Fibroblast of skin of right biceps (primary cell): ENCODE measurements around the gene PRAF2.
A peak's percentile ranks its signal among the peaks of the same experiment; 100 is the strongest.

Source experiments
- DNase-seq: peaks from one replicate; pipeline ENCODE4 v3.0.0-alpha.2; 2013

Gene PRAF2

DNA sequence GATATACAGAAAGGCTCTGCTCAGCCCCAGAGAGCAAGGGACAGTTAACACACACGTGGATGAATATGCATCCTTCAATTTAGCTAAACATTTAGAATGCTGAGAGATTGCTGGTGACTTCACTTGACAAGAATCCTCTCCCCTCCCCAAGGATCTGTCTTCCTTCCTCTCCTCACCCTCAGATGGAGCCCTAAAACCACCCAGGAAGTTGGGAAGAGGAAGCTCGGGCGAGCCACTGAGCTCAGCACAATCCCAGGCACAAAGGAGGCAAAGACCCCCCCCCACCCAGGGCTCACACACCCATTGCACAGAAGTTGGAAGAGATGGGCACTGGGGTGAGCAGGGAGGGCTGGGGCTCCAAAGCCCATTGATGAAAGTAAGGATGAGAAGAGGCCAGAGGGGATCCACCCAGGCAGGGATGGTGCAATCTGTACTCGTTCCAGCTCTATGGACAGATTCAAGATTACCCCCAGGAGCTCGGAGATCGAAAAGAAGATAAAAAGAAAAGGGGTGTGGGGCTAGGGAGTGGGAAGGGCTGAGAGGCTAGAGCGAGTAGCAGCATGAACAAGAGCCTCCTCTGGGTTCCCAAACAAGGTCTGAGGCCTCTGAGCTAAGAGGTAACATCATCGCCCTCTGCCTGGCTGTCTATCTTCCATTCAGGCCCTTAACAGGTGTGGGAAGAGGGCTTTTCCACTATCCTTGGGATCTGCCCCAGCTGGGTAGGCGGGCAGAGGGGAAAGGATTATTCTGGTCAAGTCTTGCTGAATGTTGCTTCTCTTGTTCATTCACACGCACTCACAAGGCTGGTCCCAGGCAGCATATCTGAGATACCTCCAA, 31.8 kb downstream of the PRAF2 start:
- peak; percentile 87 for DNase-seq

DNA sequence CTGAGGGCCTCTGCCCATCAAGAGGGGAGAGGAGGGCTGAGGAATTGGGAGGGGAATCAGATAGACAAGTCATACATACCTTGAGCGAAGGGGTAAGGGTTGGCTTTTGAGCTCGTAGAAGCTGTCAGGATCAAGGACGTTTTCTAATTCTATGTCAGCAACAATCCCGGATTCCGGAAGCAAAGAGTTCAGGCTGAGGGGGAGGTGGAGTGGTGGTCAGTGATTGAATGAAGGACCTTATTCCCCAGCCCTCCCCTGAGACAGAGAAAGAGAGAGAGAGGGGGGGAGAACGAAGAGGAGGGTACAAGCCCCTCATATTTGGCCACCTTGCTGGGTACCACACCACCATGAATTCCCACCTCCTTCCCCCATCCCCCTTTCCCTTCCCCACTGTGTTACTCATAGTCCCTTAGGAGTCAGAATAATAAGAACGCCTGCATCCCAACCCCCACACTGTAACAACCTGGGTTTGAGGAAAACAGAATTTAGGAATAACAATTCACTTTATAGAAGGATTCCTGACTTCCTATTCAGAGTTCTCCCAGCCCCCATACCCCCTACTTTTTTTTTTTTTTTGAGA, 33.3 kb downstream of the PRAF2 start:
- DNase-seq = peak; percentile 78

DNA sequence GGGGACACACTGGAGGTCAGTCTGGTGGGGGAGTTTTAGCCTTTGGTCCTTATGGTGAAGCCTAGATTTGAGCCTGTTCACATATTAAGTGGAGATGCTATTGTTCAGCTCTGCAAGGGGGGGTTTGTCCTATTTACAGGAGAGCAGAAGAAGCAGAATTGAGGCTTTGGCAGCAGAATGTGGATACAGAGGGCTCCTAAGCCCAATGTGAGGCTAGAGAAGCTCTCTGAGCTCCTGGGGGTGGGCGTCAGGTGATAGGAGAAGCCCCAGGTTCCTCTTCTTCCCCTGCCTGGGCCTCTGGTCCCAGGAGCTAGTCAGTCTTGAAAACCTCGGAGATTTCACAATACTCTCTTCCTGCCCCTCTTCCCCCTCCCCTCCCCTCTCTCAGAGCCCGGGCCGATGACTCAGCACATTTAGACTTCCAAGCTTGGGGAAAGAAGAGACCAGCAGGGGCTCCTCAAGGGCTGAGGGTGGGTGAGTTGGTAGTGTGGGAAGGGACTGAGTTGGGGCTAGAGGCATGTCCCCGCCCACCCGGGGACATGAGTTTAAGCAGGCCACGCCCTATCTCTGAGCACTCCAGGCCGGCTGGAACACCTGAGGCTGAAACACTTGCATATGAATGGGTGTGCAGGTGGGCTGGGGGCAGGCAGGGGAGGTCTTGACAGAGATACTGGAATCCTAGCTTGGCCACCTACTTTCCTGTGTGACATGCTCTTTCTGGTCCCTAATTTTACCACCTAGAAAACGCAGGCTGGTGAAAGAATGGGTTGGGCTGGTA, 34.0 kb downstream of the PRAF2 start:
- peak; percentile 97 for DNase-seq

DNA sequence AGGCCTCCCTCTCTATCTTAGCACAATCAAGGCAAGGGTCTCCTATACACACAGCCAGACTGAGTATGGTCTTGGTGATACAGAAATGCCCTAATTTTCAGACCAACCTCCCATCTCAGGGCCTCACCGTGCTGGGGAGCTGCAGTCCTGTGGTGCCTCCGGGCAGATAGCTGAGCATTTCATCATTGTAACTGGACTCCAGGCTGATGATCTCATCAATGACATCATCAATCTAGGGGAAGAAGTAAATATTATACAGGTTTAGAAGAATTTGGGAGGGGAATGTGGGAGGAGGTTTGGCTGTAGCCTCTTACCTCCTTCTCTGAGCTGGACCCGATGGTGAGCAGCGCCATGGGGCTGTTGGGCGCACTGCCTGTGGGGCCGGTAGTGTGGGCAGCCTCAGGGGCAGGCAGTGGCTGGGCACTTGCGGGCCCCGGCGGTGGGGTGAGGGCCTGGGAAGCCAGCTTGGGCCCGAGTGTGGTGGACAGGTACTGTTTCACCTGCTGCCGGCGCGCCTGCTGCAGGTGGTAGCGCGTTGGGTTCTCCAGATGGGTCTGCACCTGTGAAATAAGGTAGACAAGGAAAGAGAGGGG, 35.8 kb downstream of the PRAF2 start:
- DNase-seq = peak; percentile 47

DNA sequence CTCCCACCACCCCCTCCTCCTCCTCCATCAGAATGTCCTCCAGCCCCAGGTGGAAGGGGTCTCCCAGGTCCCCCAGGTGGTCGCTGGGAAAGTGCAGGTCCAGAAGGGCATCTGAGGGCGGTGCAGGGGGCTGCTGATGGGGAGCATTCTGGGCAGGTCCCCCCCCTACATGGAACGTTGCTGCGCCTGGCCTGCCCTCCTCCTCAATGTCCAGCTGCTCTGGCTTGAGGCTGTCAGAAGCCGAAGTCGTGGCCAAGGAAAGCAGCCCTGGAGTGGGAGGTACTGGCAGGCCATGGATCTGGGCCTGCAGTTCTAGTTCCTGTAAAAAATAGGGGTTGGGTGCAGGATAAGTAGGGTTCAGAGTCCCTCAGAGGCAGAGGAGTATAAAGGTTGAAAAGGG, 43.5 kb downstream of the PRAF2 start:
- DNase-seq = no peak

DNA sequence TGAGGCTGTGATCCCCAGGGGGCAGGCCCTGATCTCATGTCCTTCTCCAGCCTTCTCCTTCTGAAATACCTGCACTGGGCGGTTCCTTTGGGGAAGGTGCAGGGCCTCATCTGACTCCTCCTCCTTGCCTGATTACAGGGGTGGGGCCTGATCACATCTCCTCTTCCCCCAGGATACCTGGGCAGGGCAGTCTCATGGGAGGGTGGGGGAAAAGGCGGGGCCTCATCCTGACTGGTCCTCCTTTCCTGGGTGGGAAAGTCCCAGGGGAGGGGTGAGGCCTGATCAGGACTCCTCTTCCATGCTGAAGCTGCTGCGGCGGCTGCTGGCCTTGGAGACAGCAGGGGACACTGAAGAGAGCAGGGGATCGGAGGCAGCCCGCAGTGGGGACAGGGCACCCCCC, 43.9 kb downstream of the PRAF2 start:
- no peak for DNase-seq
